NK-92 treated with Interleukin-12 subunit alpha and Interleukin-12 subunit beta, amount 100 ng/mL, for 24 hours (cell line): Measurements from ENCODE around the gene RFNG.

Experiments used
- DNase-seq: peaks from one replicate; lab custom pipeline; 2025; lab: John Stamatoyannopoulos, UW

The RFNG gene

DNA sequence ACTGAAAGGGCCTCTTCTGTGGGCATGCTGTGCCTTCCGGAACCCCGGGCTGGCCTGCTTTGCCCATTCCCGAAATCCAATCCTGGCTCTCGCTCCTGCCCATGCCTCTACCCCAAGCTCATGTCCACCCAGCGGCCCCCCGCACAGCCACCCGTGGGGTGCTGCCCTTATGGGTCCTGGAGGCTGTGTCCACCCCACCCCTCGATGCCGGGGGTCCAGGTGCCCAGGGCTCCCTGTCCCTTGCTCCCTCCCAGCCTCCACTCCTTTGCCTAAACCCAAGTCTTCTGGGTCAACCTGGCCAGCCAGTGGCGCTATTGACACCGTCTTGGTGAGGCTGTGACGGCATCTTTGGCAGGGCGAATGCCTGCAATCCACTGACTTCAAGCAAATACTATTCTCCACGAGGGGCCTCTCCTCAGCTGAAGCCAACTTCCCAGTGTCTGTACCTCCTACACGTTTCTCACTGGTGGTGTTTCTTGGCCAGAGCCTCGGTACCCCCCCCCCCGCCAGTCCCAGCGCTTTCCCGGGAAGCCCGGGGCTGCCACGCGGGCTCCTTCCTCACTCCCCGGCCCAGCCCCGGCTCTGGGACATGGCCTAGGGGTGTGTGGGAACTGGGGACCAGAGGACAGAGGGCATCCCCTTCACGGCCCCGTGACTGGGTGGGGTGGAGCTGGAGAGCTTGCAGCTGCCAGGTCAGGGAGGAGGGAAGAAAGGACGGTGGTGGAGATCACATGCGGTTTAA is 26.2 kb upstream of the RFNG start:
- no peak for DNase-seq

DNA sequence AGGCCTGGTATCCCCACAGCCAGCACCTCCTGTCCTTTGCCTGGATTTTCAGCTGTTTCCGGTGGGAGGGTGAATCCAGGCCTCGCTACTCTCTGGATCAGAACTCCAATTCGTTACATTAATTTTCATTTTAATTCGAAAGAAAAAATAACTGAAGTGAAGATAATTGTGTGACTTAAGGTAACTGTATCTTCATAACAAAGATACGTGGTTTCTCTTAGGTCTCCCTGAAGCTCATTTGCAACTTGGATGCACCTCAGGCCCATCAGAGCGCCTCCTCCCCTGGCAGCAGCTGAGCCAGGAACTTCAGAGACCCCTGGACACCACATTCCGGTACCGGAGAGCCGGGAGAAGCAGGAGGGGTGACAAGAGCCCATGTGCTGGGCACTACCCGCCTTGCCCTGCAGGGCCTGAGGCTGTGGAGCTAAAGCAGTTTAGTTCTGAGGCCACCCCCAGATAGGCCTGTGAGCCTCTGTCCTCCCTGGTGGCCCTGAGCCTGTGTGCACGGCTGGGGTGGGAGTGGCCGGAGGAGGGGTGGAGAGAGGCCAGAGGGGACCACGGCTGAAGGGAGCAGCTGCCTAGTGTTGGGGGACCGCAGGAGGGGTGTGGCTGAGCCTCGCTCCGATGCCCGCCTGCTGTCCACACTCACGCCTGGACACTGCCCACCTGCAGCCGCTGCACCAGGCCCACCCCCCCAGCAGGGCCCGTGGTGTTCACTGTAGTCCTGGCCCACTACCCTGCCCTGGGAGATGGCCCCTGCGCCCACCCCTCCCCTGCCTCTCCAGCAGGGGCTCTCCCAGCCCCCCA is 25.4 kb upstream of the RFNG start:
- no peak for DNase-seq

DNA sequence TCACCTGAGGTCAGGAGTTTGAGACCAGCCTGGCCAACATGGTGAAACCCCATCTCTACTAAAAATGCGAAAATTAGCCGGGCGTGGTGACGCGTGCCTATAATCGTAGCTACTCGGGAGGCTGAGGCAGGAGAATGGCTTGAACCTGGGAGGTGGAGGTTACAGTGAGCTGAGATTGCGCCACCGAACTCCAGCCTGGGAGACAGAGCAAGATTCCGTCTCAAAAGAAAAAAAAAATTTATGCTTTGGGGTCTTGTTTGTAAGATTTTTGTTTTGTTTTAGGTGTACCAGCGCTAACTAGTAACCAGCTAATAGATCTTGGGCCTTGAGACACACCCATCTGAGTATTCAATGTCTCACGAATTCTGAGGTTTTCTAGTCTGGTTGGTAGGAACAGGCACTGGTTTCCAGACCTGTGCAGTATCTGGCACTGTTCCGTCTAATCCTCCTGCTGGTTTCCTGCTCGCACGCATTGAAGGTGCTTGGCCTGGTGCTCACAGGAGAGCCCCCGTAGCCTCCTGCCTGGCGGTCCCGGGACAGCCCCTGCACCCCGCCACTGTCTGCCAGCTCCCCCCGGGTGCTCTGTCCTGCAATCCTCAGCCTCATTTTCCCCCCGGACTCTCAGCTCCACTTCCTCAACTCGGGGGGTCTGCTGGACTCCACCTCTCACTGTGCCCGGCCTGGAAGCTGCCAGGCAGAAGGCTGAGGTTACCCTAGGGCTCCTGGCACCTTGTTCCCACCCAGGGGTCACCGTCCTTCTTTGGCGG is 24.6 kb upstream of the RFNG start:
- DNase-seq: no peak

DNA sequence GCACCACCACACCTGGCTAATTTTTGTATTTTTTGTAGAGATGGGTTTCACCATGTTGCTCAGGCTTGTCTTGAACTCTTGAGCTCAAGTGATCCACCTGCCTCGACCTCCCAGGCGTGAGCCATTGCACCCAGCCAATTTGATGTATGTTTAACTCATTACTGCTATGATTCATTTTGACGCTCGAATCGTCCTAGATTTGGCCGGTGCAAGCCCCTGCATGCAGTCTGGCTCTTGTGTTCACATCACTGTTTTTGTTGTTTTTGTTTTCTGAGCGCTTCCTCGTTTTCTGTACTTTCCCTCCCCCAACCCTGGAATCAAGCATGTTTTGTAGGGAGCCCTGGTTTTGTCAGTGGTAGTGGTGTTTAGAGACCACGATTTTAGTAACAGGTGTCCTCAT is 21.8 kb upstream of the RFNG start:
- no peak for DNase-seq

DNA sequence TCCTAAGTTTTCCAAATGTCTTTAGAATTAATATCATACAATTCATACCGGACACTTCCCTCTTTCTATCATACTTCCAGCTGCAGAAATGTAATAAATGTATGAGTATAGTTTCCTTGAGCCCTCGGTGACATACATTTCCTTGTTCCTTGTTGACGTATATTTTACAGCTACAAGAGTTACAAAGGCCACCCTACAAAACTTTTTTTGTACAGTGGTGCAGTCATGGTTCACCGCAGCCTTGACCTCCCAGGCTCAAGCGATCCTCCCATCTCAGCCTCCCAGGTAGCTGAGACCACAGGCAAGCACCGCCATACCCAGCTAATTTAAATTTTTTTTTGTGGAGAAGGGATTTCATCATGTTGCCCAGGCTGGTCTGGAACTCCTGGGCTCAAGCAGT is 21.2 kb upstream of the RFNG start:
- DNase-seq: no peak

DNA sequence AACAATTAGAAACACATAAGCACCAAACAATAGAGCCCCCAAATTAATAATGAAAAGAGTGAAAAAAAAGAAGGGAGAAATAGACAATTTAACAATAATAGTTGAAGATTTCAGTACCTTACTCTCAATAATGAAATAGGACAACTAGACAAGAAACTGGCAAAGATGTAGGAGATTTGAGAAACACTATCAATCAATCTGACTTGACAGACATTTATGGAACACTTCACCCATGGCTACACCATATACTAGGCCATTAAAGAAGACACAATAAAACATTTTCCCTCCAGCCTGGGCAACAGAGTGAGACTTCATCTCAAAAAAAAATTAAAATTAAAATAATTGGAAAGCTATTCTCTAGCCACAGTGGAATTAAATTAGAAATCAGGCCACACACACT is 19.0 kb upstream of the RFNG start:
- no peak for DNase-seq

DNA sequence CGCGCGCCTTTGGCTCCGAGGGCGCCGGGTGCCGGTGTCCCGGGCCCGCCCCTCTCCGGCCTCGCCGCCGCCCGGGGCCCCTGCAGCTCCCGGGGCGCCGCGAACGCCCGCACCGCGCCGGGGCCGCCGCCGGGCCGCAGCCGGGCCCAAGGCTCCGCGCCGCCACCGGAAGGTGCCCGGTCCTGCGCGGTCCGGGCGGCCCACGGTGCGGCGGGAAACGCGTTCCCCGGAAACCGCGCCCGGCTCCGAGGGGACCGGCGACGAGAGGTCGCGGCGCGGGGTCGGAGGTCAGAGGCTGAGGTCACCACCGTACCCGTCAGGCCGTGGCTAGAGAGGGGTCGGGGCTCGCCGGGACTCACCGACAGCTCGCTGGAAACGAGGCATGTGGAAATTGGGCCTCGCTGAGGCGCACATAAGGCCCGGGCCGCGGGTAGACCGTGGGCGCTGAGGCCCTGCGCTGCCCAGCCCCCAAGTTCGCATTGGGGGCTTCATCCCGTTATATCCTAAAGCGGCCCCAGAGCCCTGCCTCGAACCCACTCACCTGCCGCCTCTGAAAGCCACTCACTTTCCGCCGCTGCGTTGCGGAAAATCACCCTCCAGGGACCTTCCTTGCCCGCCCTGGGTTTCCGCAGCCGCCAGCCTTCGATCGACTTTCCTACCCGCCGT is 14.2 kb upstream of the RFNG start, which contains the start of gene DUS1L:
TSS of gene DUS1L (minus strand) at position 167 of the 666 bp plus-strand sequence. CDS start 745 bp downstream, outside the sequence.
- DNase-seq: peak; percentile 42

DNA sequence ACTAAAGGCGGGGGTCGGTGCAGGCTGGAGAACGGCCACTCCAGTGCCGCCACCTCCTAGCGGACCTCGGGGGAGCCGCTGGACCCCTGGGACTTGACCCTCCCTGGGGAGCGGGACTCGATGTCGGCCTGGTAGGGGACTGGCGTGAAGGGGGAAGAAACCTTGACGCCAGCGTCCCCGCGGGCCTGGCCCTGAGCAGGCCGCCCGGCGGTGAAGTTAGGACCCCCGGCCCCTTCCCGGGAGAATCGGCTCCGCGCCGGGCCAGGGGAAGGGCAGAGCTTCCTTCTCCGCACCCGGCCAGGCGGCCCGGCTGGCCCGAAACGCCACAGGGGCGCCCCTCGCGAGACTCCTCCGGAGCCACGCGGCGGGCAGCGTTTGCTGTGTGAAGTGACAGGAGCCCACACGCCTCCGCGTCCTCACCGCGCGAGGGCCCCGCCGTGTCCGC is 13.6 kb upstream of the RFNG start:
- DNase-seq: no peak

DNA sequence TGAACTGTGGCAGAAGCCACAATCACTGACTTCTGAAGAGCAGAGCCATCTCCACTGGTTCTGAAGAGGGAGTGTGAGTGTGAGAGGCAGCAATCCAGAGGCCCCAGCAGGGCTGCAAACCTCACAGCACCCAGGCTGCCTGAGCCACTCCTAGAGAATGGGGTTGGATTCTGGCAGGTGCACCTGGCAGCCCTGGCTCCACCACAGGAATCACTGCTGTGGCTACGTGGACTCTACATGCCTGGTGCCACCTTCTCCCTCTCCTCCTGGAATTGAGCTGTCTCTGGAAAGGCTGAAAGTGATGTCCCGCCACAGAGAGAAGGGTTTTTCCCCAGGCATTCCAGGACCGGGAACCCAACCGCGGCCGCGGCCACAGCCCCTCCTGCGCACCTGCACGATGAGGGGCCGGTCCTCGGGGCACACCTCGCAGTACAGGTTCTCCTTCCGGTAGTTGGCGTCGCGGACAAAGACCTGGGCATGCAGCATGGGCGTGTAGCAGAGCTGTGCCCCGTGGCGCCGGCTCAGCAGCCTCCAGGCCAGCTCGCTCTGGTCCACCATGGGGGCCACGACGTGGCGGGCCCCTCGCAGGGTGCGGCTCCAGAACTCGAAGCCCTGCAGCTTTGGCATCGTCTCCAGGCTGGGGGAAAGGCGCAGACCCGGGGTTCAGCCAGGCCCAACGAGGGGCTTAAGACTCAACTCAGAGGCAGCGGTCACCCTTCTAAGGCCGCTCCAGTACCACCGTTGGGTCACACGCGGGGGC is 13.0 kb upstream of the RFNG start:
- no peak for DNase-seq

DNA sequence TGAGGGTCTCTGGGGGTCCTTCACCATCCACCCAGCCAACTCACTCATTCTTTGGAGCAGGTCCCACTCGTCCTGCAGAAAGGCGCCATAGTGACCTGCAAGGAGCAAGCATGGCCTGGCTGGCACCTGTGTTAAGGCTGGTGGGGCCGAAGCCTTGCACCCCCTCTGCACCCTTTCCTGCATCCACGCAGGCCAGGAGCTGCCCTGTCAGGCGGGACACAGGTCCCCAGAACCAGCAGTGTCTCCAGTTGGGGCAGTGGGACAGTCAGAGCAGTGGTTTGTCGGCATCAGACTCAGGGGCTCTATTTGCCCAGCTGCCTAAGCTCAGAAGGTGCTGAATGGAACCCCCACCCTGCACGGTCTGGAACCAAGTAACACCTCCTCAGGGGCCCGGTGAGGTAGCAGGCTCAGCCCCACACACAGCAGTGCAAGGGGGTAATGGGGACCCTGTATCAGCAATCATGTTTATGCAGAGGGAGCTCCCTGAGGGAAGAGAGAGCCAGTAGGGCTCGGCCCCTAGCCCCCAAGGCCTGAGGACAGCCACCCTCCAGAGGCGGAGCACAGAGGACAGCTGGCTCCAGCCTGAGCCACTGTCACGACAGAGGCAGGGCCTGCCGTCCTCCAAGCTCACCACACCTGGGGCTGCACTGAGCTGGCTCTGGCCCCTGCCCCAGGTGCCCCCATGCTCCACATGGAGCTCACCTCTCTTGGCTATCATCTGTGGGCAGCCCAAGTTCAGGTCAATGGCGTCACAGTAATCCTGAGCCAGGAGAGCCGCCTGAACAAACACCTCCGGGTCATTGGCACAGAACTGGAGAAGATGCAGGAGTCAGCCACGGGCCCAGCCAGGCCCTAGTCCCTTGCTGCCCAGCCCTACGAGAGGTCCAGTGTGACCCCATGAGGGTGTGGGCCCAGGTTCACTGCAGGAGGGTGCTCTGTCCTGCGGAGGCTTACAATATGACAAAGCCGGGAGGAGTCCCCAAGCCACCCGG is 12.1 kb upstream of the RFNG start:
- DNase-seq: no peak

DNA sequence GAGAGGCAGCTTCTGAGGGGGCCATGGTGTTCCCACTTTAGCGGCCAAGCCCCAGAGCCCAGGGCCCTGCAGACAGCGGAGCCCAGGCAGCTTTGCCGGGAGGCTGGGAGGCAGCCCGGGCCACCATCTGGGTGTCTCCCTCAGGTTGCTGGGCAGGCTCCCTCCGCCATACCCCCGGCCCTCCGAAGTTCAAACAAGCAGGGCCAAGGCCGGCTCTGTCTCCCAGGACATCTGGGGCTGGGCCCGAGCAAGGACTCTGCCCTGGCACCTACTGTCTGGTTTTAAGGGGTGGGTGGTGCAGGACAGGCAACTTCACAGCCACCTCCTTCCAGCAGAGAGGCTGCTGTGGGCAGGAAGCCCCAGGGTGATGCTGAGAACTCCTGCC is 11.4 kb upstream of the RFNG start:
- no peak for DNase-seq

DNA sequence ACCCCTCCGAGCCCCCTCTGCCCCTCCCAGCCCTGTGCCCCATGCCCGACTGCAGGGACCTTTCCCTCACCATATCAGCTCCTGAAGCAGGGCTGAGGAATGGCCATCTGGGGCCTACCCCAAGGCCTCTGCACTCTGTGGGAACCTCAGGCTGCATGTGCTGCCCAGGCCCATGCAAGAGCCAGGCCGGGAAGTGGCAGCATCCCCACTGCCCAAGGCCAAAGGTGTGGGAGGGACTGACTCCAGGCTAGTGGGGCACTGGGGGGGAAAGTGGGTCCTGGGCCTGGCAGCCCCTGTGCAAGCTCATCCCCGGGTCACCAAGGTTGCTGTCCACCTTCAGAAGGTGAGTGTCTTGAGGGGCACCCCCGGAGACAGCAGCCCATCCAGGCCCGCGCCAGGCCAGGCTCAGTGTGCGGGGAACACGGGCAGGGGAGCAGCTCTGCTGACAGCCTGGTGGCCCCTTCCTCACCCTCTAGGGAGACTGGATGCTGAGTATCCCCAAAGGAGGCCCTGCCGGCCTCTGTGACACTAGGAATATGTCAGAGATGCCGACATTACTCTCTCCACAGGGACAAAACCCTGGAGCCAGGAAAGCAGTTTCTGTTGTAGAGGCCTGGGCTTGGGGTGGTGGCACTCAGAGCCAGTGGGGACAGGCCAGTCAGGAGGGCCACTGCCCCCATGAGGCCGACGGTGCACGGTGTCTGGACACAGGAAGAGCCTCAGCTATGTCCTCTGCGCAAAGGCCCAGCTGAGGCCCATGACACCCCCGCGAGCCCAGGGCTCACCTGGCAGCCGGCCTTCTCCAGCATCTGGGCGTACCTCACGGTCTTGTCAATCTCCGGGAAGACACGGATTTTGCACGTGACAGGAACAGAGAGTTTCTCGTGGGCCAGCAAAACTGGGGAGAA is 10.7 kb upstream of the RFNG start:
- no peak for DNase-seq

DNA sequence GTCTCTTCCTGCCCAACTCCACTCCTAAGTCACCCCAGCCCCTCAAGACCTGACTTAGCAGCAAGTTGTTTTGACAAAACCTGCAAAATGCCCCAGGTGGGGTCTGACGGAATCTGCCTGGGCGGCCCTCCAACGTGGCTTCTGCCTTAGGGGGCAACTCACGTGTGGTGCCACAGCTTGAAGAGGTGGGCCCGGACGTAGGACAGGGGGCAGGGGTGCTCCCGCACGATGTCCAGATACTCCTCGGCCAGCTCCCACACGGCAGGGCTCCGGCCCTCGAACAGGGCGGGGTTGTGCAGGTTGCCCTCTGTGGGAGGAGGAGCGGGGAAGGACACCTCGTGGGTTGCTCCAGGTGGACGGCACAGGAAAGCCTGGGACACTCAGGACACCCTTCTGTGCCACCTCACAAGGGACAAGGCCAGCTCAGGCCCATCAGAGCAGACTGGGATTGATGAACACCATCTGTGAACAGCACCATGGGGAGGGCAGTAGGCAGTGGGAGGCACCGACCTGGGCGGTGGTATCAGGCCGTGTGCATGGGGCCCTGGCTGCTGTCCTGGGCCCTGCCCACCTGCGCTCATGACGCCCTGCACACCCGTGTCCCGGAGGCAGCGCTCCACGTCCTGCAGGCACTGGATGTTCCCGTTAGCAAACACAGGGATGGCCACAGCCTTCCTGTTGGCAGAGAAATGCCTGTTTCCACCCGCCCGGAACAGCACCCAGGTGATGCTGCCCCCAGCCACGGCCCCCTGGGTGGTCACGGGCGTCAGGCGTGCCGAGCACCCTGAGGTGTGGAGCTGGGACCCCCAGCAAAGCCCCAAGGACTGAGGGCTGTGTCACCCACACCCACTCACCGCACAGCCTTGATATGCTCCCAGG is 9.7 kb upstream of the RFNG start:
- no peak for DNase-seq

DNA sequence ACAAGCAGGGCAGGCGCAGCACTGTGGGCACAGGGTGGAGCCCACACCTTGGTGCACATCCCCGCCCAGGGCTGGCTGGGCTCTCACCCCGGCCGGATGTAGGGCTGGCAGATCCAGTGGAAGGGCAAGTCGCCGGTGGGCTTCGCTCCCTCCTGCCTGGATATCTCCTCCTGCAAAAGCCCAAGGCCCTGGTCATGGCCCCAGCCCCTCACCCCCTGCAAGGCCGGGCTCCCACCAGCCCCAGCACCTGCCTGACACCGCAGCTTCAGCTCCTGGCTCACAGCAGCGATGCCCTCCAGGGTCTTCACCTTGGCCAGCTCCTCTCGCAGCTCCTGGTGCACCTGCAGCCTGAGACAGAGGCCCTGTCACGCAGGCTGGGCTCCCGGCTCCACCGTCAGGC is 9.0 kb upstream of the RFNG start:
- no peak for DNase-seq

DNA sequence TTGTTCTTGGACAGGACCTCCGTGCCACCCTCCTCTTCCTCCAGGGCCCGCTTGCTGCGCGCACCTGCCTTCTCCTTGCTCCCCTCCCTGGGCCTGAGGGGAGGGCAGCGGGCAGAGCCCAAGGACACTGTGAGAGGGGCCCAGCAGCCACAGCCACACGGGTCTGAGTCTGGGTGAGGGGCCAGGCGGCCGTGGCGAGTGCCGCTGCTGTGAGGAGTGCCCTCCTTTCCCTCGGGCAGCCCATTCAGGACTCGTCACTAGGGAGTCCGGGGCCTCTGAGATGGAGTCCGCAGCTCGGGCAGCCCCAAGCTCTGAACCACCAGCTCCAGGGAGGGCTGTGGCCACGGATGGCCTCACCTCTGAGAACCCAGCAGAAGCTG is 8.4 kb upstream of the RFNG start:
- DNase-seq: no peak

DNA sequence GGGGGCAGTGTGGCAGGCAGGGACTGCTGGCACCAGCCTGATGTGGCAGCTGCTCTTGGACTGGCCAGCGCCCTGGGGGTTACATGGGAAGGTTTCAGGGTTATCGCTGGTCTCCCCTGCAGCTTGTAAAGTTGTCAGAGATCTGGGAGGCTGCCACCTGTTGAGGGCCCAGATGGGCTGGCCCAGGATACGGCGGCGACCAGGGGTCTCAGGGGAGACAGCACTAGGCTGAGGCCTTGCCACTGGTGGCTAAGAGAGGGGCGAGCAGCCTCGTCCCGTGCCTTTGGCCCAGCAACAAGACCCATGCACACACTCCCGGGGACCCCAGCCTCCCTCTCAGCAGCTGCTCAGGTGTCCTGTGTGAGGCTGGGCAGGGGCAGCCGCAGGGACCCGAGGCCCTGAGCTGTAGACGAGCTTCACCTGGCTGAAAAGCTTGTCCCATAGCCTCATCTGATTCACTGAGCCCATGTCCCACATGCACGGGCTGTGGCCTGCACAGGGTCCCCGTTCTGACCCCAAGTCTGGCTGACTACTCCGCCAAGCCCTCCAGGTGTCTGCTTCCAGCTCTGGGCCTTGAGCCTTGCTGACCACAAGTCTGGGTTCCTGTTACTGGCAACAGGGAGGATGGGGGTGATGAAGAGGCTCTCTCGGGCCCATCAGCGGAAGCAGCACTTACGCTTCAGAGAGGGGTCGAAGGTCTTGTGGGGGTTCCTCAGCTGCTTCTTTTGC is 7.8 kb upstream of the RFNG start:
- no peak for DNase-seq

DNA sequence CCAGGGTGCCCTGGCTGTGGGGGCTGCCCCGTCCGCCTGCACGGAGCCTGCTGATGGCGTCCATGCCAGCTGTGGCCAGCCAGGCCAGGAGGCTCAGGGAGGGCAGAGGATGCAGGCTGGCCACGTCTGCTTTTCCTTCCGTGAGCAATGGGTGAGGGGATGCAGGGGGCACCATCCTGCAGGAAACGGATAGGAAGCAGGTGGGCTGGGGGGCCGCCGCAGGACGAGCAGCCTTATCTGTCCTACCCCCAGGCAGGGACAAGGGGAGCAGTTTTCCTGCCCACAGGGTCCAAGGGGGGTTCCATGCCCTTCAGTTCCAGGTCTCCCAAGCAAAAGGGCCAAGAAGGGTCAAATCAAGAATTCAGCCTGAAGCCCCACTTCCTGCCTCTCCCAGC is 7.2 kb upstream of the RFNG start:
- DNase-seq: no peak
